SIG-M5 (cell line): ENCODE results near the gene TAPBP.
"Not testable (repeated sequence)": the region's sequence is repeated elsewhere in the genome, so short reads cannot be mapped to it uniquely, and the experiment has no call there.

Experiments used
- DNase-seq: peaks from one replicate; lab custom pipeline; 2025; lab: John Stamatoyannopoulos, UW

The TAPBP gene

DNA sequence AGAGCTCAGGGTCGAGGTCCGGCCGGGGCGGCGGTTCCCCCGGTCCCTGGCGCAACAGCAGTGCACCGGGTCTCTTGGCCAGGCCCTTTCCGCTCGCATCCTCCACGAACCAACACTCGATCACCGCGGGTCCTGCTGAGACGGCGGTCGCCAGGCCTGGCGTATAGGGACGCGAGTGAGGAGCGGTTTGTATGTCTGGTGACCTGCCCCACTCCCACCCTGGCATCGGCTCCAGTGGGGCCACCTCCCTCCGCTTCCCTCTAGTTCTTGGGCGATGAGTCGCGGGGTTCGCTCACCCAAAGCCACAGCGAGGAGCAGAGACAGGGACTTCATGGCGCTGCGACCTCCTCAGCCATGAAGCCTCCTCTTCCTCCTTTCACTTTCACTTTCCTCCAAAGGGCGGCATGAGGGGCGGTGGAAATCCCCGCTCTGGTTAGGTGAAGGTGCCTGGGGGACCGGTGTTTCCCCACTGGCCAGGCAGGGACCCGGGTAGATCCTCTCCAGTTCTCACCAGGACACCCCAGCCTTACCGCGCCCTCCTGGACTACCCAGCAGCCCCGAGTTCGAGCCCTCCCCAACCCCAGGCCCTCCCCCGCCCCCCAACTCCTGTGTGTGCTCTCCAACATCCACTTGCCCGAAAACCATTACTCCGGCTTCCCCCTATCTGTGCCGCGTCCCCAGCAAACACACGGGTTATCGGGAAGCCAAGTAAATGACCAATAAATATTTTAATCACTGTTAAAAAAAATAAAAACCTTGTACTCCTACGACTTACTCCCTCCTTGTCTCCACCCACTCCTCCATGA, at the start of gene TAPBP:
TSS of gene TAPBP (minus strand) at position 370 of the 806 bp plus-strand sequence. CDS start at position 333, 37 bp downstream.
- no peak for DNase-seq

DNA sequence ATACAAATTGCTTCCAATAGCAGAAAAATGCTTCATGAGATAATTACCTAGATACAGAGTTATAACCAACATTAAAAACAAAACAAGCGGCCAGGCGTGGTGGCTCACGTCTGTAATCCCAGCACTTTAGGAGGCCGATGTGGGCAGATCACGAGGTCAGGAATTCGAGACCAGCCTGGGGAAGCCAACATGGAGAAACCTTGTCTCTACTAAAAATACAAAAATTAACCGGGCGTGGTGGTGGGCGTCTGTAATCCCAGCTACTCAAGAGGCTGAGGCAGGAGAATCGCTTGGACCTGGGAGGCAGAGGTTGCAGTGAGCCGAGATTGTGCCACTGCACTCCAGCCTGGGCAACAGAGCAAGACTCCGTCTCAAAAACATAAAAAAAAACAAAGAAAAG, 49.6 kb upstream of the TAPBP start:
- not testable (repeated sequence) for DNase-seq

DNA sequence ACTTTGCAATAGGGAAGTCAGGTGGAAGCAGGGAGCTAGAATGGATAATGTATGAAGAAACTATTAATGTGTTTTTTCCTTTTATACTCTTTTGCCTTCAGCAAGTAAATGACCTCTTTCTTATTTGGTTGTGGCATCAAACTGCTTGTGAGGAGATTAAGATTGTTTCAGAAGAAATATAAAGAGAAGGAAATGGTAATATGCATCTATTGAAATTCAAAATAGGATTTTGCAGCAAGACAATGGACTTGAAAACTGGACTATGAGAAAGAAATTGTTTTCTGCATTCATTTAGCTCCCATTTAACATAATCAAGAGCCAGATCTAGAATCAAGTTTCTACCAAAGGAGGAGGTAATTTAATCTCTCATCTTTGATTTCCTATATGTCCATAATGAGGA, 45.5 kb upstream of the TAPBP start:
- no peak for DNase-seq

DNA sequence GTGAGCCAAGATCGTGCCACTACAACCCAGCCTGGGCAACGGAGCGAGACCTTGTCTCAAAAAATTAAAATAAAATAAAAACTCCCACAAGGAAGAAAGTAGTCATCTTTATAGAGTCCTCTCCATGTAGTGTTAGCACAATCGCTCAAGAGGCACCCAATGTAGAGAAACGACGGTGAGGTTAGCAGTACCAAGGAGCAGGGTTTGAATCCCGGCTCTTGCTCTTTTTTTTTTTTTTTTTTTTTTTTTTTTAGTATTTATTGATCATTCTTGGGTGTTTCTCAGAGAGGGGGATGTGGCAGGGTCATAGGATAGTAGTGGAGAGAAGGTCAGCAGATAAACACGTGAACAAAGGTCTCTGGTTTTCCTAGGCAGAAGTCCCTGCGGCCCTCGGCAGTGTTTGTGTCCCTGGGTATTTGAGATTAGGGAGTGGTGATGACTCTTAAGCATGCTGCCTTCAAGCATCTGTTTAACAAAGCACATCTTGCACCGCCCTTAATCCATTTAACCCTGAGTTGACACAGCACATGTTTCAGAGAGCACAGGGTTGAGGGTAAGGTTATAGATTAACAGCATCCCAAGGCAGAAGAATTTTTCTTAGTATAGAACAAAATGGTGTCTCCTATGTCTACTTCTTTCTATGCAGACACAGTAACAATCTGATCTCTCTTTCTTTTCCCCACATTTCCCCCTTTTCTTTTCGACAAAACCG, 43.4 kb upstream of the TAPBP start:
- DNase-seq, result not testable (repeated sequence)

DNA sequence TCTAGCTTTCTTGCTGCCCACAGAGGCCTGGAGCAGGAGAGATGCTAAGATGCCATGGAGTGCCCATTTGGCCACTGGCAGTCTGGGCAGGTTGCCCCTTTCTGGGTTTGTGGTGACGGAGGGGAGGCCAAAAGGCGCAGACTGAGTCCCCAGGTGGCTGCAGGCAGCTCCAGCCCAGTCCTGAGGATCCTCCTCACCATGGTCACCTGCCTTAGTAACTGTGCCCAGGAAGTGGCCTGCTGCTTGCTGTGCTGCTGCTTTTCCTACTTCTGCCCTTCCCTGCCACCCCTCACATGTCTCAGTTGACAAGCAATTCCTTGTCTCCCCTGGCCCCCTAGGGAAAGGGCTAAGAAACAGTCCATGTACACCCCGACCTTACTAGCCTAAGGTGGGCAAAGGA, 42.4 kb upstream of the TAPBP start:
- no peak for DNase-seq

DNA sequence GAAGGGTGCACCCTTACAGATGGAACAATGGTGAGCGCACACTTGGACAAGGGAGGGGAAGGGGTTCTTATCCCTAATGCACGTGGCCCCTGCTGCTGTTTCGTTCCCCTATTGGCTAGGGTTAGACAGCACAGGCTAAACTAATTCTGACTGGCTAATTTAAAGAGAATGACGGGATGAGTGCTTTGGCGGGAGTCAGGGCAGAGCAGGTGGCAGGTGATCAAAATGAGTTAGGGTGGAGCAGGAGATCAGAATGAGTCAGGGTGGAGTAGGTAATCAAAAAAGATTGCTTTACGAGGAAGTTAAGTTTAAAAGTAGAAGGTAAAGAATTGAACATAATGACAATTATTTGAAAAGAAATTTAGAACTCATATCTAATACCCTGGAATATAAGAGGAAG, 42.0 kb upstream of the TAPBP start:
- DNase-seq, result not testable (repeated sequence)

DNA sequence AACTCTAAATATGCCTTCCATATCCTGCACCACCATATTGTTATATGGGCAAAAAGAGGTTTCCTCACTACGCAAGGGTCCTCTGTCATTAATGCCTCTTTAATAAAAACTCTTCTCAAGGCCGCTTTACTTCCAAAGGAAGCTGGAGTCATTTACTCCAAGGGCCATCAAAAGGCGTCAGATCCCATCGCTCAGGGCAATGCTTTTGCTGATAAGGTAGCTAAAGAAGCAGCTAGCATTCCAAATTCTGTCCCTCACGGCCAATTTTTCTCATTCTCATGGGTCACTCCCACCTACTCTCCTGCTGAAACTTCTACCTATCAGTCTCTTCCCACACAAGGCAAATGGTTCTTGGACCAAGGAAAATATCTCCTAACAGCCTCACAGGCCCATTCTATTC, 33.9 kb upstream of the TAPBP start:
- no peak for DNase-seq

DNA sequence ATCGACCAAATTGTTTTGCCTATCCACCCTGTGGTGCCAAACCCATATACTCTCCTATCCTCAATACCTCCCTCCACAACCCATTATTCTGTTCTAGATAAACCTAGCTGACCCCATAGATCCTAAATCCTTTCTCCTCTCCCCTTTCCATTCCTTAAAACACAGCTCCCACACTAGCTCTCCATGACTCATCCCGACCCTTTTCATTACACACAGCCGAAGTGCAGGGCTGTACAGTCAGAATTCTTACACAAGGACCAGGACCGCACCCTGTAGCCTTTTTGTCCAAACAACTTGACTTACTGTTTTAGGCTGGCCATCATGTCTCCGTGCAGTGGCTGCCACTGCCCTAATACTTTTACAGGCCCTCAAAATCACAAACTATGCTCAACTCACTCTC, 33.1 kb upstream of the TAPBP start:
- not testable (repeated sequence) for DNase-seq

DNA sequence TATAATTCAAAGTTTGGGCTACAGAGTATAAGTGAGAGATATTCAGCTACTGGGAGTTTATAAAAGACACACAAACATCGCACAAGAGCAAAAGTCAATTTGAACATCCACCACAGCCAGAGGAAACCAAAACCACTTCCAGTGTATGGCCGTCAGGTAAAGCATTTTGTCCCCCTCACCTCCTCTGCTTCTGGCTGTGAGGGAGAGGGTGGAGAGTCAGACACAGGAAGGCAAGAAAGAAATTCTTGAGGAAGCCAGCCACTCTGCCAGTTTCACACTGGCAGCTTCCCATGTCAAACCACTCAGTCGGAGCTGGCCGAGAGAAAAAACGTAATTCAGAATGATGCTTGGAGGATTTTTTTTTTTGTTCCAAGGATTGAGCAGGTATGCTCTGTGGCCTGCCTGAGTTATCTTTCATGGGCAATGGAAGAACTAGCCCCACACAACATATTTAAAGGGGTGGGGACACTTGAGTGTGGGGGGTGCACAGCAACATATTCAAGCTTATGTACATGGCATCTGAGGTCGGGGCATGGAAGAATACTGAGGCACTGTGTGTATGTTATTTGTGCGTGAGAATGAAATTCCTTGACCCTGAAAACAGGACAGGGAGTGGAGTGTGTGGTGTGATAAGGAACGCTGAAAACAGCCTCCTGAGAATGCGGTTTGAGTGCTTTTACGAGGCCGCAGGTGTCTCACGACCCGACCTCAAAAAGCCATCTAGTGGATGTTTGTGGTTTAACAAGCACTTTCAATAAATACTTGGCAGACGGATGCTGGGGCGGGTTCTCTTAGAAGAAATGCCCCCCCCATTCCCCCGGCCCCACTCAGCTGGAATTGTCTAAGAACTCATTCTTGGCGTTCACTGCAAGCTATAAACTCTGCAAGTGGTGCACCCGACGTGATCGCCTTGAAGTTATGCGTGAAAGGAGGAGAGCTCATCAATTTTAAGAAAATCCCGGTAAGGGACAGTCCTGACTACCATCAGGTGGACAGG, 31.1 kb upstream of the TAPBP start:
- DNase-seq, result no peak

DNA sequence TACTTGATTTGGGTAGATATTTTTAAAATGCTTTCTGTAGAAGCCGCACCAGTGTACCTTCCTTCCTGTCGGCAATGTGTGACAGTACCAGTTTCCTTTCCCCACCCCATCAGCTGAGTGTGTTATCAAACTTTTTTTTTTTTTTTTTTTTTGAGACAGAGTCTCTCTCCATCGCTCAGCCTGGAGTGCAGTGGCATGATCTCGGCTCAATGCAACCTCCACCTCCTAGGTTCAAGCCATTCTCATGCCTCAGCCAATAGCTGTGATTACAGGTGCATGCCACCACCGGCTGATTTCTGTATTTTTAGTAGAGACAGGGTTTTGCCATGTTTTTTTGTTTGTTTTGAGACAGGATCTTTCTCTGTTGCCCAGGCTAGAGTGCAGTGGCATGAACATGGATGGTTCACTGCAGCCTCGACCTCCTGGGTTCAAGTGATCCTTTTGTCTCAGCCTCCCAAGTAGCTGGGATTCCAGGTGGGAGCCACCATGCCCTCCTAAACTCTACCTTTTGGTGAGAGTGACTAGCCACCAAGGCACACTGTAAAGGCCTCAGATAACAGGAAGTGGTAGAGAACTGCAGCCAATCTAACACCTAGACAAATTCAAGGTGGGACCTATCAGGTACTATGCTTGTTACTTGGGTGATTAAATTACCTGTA, 30.2 kb upstream of the TAPBP start:
- DNase-seq, result no peak

DNA sequence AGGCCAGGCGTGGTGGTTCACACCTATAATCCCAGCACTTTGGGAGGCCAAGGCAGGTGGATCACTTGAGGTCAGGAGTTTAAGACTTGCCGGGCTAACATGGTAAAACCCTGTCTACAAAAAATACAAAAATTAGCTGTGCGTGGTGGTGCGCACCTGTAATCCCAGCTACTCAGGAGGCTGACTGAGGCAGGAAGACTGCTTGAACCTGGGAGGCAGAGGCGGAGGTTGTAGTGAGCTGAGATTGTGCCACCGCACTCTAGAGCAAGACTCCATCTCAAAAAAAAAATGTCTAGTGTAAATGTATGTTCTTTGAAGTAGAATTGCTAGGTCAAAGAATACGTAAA, 29.7 kb upstream of the TAPBP start:
- not testable (repeated sequence) for DNase-seq

DNA sequence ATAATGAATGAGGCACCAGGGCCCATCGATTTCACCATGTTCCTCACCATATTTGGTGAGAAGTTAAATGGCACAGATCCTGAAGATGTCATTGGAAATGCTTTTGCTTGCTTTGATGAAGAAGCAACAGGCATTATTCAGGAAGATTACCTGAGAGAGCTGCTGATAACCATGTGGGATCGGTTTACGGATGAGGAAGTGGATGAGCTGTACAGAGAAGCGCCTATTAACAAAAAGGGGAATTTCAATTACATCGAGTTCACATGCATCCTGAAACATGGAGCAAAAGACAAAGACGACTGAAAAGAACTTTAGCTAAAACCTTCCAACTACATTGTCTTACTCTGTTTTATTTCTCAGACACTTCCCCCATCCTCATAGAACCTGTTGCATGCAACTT, 25.3 kb upstream of the TAPBP start:
- no peak for DNase-seq

DNA sequence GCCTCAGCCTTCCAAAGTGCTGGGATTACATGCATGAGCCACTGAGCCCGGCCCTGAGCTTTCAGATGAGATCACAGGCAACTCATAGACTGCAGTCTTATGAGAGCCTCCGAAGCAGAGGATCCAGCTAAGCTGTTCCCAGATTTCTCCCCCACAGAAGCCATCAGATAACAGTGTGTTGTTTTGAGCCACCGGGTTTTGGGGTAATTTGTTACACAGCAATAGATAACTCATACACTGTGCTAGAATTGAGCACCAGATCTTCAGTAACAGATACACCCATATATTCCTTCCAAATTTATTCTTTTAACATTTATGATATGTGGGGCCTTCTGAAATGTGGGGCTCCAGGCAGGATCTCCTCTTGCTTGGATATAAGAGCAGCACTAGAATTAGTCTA, 22.6 kb upstream of the TAPBP start:
- no peak for DNase-seq

DNA sequence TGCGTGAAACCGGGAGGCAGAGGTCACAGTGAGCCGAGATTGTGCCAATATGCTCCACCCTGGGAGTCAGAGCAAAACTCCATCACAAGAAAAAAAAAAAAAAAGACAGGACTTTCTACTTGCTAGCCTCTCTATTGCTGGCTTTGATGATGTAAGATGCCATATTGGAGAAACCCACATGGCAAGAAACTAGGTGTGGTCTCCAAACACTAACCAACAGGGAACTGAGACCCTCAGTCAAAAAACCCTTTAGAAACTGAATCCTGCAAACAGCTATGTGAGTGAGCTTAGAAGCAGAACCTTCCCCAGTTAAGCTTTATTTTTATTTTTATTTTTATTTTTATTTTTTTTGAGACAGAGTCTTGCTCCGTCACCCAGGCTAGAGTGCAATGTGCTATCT, 22.0 kb upstream of the TAPBP start:
- no peak for DNase-seq

DNA sequence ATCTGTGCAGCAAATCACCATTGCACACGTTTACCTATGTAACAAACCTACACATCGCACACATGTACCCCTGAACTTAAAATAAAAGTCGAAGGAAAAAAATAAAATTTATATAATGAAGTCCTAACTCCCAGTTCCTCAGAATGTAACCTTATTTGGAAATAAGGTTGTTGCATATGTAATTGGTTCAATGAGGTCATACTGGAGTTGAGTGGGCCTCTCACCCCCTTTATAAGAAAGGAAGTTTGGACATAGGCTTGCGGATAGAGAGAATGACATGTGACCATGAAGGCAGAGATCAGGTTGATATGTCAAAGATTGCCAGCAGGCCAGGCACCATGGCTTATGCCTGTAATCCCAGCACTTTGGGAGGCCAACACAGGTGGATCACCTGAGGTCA, 19.8 kb upstream of the TAPBP start:
- no peak for DNase-seq

DNA sequence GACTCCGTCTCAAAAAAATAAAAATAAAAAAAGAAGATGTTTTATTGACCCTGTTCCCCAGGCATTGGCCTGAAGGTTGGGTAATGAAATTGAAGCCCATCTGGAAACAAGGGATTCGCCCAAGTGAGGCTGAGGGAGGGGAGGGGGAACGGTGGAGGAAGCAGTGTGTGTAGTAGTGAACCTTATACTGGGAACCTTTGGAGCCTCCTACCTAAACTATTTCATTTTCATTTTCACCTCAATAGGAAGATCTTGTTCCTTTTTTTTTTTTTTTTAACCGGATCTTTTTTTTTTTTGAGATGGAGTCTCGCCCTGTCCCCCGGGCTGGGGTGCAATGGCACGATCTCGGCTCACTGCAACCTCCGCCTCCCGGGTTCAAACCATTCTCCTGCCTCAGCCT, 16.9 kb upstream of the TAPBP start:
- DNase-seq, result no peak

DNA sequence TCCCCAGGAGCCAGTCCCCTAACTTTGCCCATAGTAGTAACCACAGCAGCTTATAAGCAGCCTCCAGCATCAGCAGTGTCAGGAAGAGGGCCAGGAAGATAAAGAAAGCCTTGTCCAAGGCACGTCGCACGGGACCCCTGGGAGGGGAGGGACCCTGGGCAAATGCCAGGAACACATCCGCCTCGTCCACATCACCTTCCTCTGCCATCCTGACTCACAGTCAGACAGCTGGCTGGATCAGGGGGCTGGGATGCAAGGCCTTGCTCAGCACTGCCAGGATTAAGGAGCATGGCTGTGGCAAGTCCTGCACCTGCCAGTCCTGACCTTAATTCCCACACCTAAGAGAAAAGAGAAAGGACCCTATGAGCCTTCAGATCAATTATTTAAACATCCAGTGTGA, 15.2 kb upstream of the TAPBP start:
- no peak for DNase-seq

DNA sequence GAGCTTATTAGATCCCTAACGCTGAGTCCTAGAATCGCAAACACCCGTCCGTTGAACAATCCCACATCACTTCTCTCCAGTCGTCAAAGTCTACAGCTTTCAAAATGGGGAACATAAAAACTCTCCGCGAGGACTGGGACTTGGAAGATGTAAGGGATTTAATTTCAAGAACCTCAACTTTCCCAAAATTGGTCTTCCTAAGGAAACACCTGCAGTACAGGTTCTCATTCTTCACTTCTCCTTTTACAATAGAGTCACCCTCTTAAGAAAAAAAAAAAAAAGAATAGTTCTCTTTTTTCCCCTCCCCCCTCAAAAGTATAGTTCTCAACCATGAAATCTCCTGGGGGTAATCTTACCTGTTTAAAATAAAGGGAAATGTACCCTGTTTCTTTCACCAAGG, 10.2 kb upstream of the TAPBP start:
- no peak for DNase-seq

DNA sequence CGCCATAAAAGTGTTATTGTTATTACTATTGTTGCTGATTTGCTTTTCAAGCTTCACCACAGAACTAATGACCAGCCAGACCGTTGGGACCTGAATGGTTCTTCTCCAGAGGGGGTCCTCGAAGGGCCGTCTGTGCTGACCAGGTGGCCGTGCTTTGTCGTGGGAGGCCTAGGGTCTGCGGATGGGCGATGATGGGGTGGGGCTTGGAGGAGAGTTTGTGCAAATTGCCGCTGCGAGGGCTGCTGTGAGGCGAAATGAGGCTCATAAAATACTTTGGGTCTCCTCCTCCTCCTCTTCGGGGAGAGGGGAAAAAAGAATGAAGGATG, 9.7 kb upstream of the TAPBP start:
- DNase-seq, result no peak

DNA sequence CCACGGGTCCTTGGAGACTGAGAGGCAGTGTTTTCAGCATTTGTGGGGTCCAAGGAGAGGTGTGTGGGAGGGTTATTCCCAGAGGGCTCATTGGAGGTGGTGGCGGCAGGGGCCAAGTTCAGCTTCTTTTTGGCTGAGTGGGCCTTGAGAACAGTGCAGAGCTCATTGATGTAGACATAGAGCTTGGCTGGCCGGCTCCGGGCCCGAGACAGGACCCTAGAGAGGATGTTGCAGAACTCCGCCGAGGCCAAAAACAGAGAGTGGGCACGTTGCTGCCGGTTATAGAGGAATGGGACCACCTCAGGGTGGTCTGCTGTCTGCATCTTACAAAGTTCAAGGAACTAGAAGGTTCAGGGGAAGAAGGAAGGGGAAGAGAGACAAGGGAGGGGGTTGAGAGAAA, 7.3 kb upstream of the TAPBP start:
- DNase-seq, result no peak

DNA sequence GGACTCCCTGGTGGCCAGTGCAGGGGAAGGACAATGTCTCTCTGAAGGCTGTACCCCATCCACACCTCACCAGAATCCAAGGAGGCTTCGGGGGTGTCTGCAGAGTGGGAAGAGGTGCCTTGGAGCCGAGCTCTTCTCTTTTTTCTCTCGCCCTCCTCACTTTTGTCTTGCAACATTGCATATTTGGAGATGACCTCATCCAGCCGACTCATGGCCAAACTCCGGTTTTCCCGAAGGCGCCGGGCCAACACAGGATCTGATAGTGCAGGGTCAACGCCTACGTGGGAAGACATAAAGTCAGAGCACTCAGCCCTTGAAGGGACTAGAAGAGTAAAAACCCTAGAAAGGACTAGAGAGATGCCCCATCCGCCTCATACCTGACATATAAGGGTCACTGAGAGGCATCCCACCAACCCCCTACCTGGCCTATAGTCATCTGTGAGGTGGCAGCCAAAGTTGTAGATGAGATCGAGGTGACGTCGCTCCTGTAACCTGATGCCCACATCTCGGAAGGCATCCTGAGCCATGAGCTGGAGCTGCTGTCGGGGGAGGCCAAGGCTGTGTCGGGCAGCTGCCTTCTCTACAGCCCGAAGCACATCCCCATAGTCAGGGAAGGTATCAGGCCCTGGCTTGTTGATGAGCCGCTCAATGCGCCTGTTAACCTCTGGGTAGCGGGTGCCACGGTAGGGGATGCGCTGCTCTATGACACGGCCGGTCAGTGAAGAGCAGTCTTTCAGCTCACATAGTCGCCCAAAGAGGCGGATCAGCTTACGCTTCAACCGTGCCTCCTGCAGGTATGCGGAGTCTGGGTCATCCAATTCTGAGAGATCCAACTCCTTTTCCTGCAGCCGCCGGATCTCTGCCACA, 6.7 kb upstream of the TAPBP start:
- DNase-seq, result no peak
